K562 (cell line): ENCODE measurements around the gene FGF2. TPM values are rescaled to one million over a fixed set of nuclear protein-coding genes. Genes with fewer than 3 reads are reported as not detected.

Experiments used
- ATAC-seq: fragments of 200-7000 bp; cut with Tn5 transposase; 3 replicates; pipeline ENCODE4 v1.9.1; 2020; ENCODE audit warnings: moderate library complexity
- BruUV-seq: library from RNA; stranded (reverse); fragments of 400-500 nt; replicated peaks from 2 replicates; lab custom pipeline; 2021; lab: Mats Ljungman, UMichigan
- CTCF ChIA-PET: fragments of 300-600 bp; formaldehyde crosslinking; extraction: SDS; loops from one replicate; lab custom pipeline; 2021; ENCODE audit warnings: low intra/inter-chr PET ratio; lab: Yijun Ruan, JAX
- POLR2A ChIA-PET: fragments of 300-600, 350-650 bp; sonication (Branson Sonifier 250); formaldehyde crosslinking; extraction: SDS; loops from one replicate; lab custom pipeline; 2021; ENCODE audit warnings: antibody characterized with exemption, inconsistent platforms; lab: Yijun Ruan, JAX
- DNase-seq, 4 experiments: peaks; one replicate each; pipeline versions ENCODE4 v3.0.0 to v3.0.0-alpha.2; 2011 to 2018; ENCODE audit warnings: low spot score in 3 of 4, mixed read lengths in 3 of 4; ENCODE audit errors: extremely low read depth in 1 of 4
- FAIRE-seq: peaks from 2 replicates; lab custom pipeline; 2011; peaks lifted over from hg19 to GRCh38; lab: Jason Lieb, UNC
- H2AFZ ChIP-seq: 2 replicates; pipeline ENCODE4 v1.6.0; 2011; ENCODE audit warnings: low read depth, low read length, control low read depth, inconsistent platforms
- H3K27ac ChIP-seq: fragments of 200-600 bp; 3 replicates; pipeline ENCODE4 v1.8.0; 2011; ENCODE audit warnings: low read depth, mild to moderate bottlenecking, control low read depth, inconsistent platforms, low read length, moderate library complexity, mixed read lengths; ENCODE audit errors: extremely low read depth
- H3K27me3 ChIP-seq, 2 experiments: fragments of 300-600 bp in 1 of 2; 2 replicates in 1 of 2; 3 replicates in 1 of 2; pipeline versions ENCODE4 v1.6.0 to v1.8.0; 2011; ENCODE audit warnings: inconsistent platforms in 2 of 2, low read length in 2 of 2, mild to moderate bottlenecking in 1 of 2, mixed read lengths in 1 of 2, moderate library complexity in 1 of 2; ENCODE audit not compliant: control insufficient read depth in 2 of 2, insufficient read depth in 2 of 2
- H3K36me3 ChIP-seq: fragments of 300-600 bp; 3 replicates; pipeline ENCODE4 v1.8.0; 2011; ENCODE audit warnings: mild to moderate bottlenecking, low read length, inconsistent platforms; ENCODE audit not compliant: control insufficient read depth, insufficient read depth
- H3K4me1 ChIP-seq, 2 experiments: fragments of 200-600 bp in 1 of 2; replicated peaks in 1 of 2; 2 replicates in 1 of 2; 3 replicates in 1 of 2; pipeline versions ENCODE4 v1.5.1 to v1.8.0; 2011; ENCODE audit warnings: inconsistent platforms in 2 of 2, low read length in 2 of 2, mild to moderate bottlenecking in 1 of 2, mixed read lengths in 1 of 2, moderate library complexity in 1 of 2; ENCODE audit not compliant: control insufficient read depth in 2 of 2, insufficient read depth in 2 of 2
- H3K4me2 ChIP-seq: 2 replicates; pipeline ENCODE4 v1.6.1; 2011; ENCODE audit warnings: low read length, control low read depth, inconsistent platforms, mixed read lengths; ENCODE audit not compliant: insufficient read depth
- H3K4me3 ChIP-seq: fragments of 200-600 bp; sonication (generic), shearing (Covaris generic); 2 replicates; pipeline ENCODE4 v1.5.1; 2016; ENCODE audit warnings: control low read depth, inconsistent platforms
- H3K79me2 ChIP-seq: fragments of 200-600 bp; 3 replicates; pipeline ENCODE4 v1.8.0; 2011; ENCODE audit warnings: low read length, inconsistent platforms; ENCODE audit not compliant: control insufficient read depth, insufficient read depth
- H3K9ac ChIP-seq, 2 experiments: 2 replicates each; pipeline versions ENCODE4 v1.6.0 to v1.6.1; 2011; ENCODE audit warnings: low read depth in 2 of 2, low read length in 2 of 2, control low read depth in 1 of 2, inconsistent platforms in 1 of 2, mild to moderate bottlenecking in 1 of 2, mixed read lengths in 1 of 2; ENCODE audit not compliant: insufficient read depth in 1 of 2
- H3K9me1 ChIP-seq: one replicate; pipeline ENCODE4 v1.6.0; 2011; ENCODE audit warnings: inconsistent platforms, mild to moderate bottlenecking, low read length, moderate library complexity; ENCODE audit not compliant: control insufficient read depth, insufficient read depth
- H3K9me3 ChIP-seq: replicated peaks from 2 replicates; pipeline ENCODE4 v1.5.1; 2011; ENCODE audit warnings: low read depth, low read length, inconsistent platforms; ENCODE audit not compliant: control insufficient read depth, insufficient read depth
- H4K20me1 ChIP-seq: replicated peaks from 2 replicates; pipeline ENCODE4 v1.6.1; 2011; ENCODE audit warnings: low read length, inconsistent platforms, mixed read lengths; ENCODE audit not compliant: control insufficient read depth, insufficient read depth
- ADNP ChIP-seq: fragments of 200-800 bp; sonication (Bioruptor generic); IDR thresholded peaks from 2 replicates; pipeline ENCODE4 v1.6.1; 2016; ENCODE audit warnings: missing genetic modification characterization, missing compliant biosample characterization
- DDX20 ChIP-seq: fragments of 450-650 bp; IDR thresholded peaks from 2 replicates; pipeline ENCODE4 v1.6.1; 2016; ENCODE audit warnings: missing genetic modification characterization, low read depth, mild to moderate bottlenecking, missing compliant biosample characterization, moderate library complexity
- ERF ChIP-seq: fragments of 450-650 bp; formaldehyde crosslinking; IDR thresholded peaks from 2 replicates; pipeline ENCODE4 v1.4.0; 2020; ENCODE audit warnings: mild to moderate bottlenecking, mixed read lengths
- FOXA1 ChIP-seq: fragments of 450-650 bp; IDR thresholded peaks from 2 replicates; pipeline ENCODE4 v1.6.1; 2016; ENCODE audit warnings: mild to moderate bottlenecking, borderline replicate concordance
- KAT8 ChIP-seq: fragments of 450-650 bp; IDR thresholded peaks from 2 replicates; pipeline ENCODE4 v1.6.1; 2016; ENCODE audit warnings: low read depth, mild to moderate bottlenecking
- POLR2H ChIP-seq: IDR thresholded peaks from 2 replicates; pipeline ENCODE4 v1.6.1; 2016; ENCODE audit warnings: missing genetic modification characterization, low read depth, mild to moderate bottlenecking, control low read depth, missing compliant biosample characterization, moderate library complexity
- RBM34 ChIP-seq: fragments of 200-400 bp; formaldehyde crosslinking; IDR thresholded peaks from 2 replicates; pipeline ENCODE4 v1.6.1; 2018; ENCODE audit warnings: low read length, borderline replicate concordance; ENCODE audit not compliant: insufficient read depth
- RNF219 ChIP-seq: fragments of 250-450 bp; sonication (Bioruptor Pico); IDR thresholded peaks from 2 replicates; pipeline ENCODE4 v1.5.0; 2022; ENCODE audit warnings: mild to moderate bottlenecking
- SP2 ChIP-seq: IDR thresholded peaks from 2 replicates; pipeline ENCODE4 v1.6.1; 2011; ENCODE audit warnings: mild to moderate bottlenecking, low read depth, low read length, moderate library complexity; ENCODE audit not compliant: poor library complexity, severe bottlenecking; ENCODE audit errors: extremely low read depth
- SRSF3 ChIP-seq: fragments of 200-400 bp; formaldehyde crosslinking; IDR thresholded peaks from 2 replicates; pipeline ENCODE4 v1.6.1; 2016; ENCODE audit warnings: mild to moderate bottlenecking, low read length, moderate library complexity; ENCODE audit not compliant: insufficient read depth
- TCF7 ChIP-seq: sonication (generic); IDR thresholded peaks from 2 replicates; pipeline ENCODE4 v1.6.1; 2016; ENCODE audit warnings: antibody characterized with exemption, borderline replicate concordance
- TRIM25 ChIP-seq: fragments of 450-650 bp; IDR thresholded peaks from 2 replicates; pipeline ENCODE4 v1.7.0; 2016; ENCODE audit warnings: borderline replicate concordance
- U2AF2 ChIP-seq: fragments of 200-400 bp; formaldehyde crosslinking; optimal IDR thresholded peaks from 2 replicates; pipeline ENCODE3; 2017; ENCODE audit warnings: low read depth, mild to moderate bottlenecking, low read length
- ZC3H11A ChIP-seq: IDR thresholded peaks from 2 replicates; pipeline ENCODE4 v1.6.1; 2012; ENCODE audit warnings: low read depth, low read length, improper control_type of control experiment
- ZNF146 ChIP-seq: IDR thresholded peaks from one replicate; pipeline ENCODE4 v1.6.1; 2018; ENCODE audit warnings: missing compliant biosample characterization; ENCODE audit not compliant: unreplicated experiment
- ZNF212 ChIP-seq: fragments of 450-650 bp; formaldehyde crosslinking; IDR thresholded peaks from 2 replicates; pipeline ENCODE4 v1.4.0; 2020; ENCODE audit warnings: mild to moderate bottlenecking
- WGBS: fragments of 100-300 bp; shearing (Covaris generic); methylation state at CpG from one replicate; pipeline ENCODE4 v1.1.6; 2016; ENCODE audit warnings: low coverage, mixed read lengths; ENCODE audit not compliant: insufficient coverage; ENCODE audit errors: missing lambda C conversion rate; 5-methylcytosine and 5-hydroxymethylcytosine counted together
- in situ Hi-C: fragments of 300-500 bp; cut with MboI; formaldehyde crosslinking; loops from 4 replicates; pipeline ENCODE4 v1.15.0; 2018; ENCODE audit warnings: inconsistent platforms, mixed read lengths
- intact Hi-C: fragments of 100-400 bp; cut with micrococcal nuclease; formaldehyde crosslinking; loops from 2 replicates; pipeline ENCODE4 v1.14.2; 2022
- polyA plus RNA-seq, 8 experiments: library from polyadenylated mRNA; depleted of rRNA in 4 of 8; stranded (reverse) in 5 of 8; unstranded in 3 of 8; fragments of >200 nt; fragmentation: Nextera tagmentation in 2 of 8; fragmentation: Illumina TruSeq in 1 of 8; extraction: Ambion mirVana in 2 of 8; extraction: Trizol in 1 of 8; gene quantifications; 2 replicates each; pipeline versions ENCODE4 v1.2.1 to v1.2.3, GENCODE V29; 2011 to 2014; ENCODE audit warnings: inconsistent platforms in 1 of 8, missing spikeins in 1 of 8
- total RNA-seq, 7 experiments: library from RNA; depleted of rRNA in 6 of 7; stranded (reverse); fragments of >200 nt in 6 of 7; fragmentation: Illumina TruSeq in 2 of 7; extraction: Trizol in 2 of 7; gene quantifications; 2 replicates each; pipeline versions ENCODE4 v1.2.1 to v1.2.3, GENCODE V29; 2011 to 2021; ENCODE audit warnings: low replicate concordance in 1 of 7
- TF ChIP-seq, protein P1 (sequence below): fragments of 250-450 bp; sonication (Bioruptor Pico); IDR thresholded peaks from 2 replicates; pipeline ENCODE4 v1.5.0; 2020; ENCODE audit warnings: mild to moderate bottlenecking

The FGF2 gene
- total and polyA plus RNA-seq, 9 of the 15 experiments (the other 6 are each of a cell fraction or from before 2014, with no cell fraction given) = 2.5 to 19.4 (median 9.2) TPM

GRCh38 chr4:122857160-122857559 is 30.5 kb downstream of the FGF2 start (continued):
- no peak for TF ChIP-seq SRSF3
- TF ChIP-seq TCF7 = no peak
- TF ChIP-seq, all 486 proteins: peak for 0

DNA sequence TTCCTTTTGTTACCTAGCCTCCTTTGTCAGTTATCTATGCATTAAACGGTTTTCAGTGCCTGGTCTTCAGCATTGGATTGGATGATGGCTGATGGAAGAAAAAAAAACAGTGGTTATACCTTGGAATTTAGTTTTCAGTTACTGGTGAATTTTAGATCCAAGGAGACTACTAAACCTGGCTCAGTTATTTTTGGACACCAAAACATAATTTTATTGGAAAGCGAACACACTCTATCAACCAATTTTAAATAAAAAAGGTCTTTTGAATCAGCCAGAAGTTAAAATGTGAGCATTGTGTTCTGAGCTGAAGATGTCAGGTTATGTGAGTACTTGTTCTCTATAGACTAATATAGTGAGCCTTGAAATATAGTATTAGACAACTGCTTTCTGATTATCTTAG is 32.1 kb downstream of the FGF2 start:
- CTCF ChIA-PET = no interaction called here
- Histone ChIP-seq H3K9me3 (no peaks in the 10 kb centered on the region), H2AFZ (no peak overlapping the region), H3K79me2 (0 out of 3 replicates have a peak, but pooled peaks cover 7% of the 10 kb centered on the region), H3K9me1 (no peaks in the 10 kb centered on the region), H3K36me3 (no peaks in the 10 kb centered on the region; the same call in 2 of the 3 replicates), H3K9ac (no peak overlapping the region), H3K4me3 (no peak overlapping the region), H3K27me3 (no peaks in the 10 kb centered on the region), H3K4me2 (no peak overlapping the region), H3K27ac (no peak overlapping the region), H4K20me1 (no peaks in the 10 kb centered on the region), H3K4me1 (no peaks in the 10 kb centered on the region)
- DNase-seq (no peak), FAIRE-seq (no peak), ATAC-seq (no peak)
- no TSS peak for BruUV-seq
- 29% methylated on average over 2 of the region's 2 CpGs for WGBS
- in situ Hi-C loops (no loop called here), intact Hi-C loops (no loop called here)
- TF ChIP-seq, protein P1, sequence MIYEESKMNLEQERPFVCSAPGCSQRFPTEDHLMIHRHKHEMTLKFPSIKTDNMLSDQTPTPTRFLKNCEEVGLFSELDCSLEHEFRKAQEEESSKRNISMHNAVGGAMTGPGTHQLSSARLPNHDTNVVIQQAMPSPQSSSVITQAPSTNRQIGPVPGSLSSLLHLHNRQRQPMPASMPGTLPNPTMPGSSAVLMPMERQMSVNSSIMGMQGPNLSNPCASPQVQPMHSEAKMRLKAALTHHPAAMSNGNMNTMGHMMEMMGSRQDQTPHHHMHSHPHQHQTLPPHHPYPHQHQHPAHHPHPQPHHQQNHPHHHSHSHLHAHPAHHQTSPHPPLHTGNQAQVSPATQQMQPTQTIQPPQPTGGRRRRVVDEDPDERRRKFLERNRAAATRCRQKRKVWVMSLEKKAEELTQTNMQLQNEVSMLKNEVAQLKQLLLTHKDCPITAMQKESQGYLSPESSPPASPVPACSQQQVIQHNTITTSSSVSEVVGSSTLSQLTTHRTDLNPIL (CRISPR knock-in tag) = no peak
- TF ChIP-seq POLR2H (tag) = no peak
- no peak for TF ChIP-seq KAT8
- no peak for TF ChIP-seq ERF (CRISPR knock-in tag)
- no peak for TF ChIP-seq TRIM25
- TF ChIP-seq FOXA1 = no peak
- no peak for TF ChIP-seq RBM34
- no peak for TF ChIP-seq DDX20 (tag)
- TF ChIP-seq SP2 = no peak
- no peak for TF ChIP-seq ZNF146 (CRISPR knock-in tag)
- no peak for TF ChIP-seq ZC3H11A
- TF ChIP-seq ADNP (tag) = no peak
- TF ChIP-seq RNF219 (CRISPR knock-in tag) = no peak
- no peak for TF ChIP-seq ZNF212 (CRISPR knock-in tag)
- no peak for TF ChIP-seq U2AF2
- POLR2A ChIA-PET = no interaction called here
